Breast epithelium (tissue), 4 donors: Measurements from ENCODE around the gene SLC25A42. TPM values are rescaled to one million over a fixed set of nuclear protein-coding genes. Genes with fewer than 3 reads are reported as not detected.

Experiments used
- DNase-seq, 2 donors: peaks; one replicate each; pipeline ENCODE4 v3.0.0-alpha.2; 2019; ENCODE audit warnings: low spot score in 2 of 2
- H3K27ac ChIP-seq, 2 donors: fragments of 200-600 bp; sonication (generic) in 1 of 2; one replicate each; pipeline ENCODE4 v1.5.1; 2016 to 2019; ENCODE audit warnings: mild to moderate bottlenecking in 1 of 2
- H3K27me3 ChIP-seq, 2 donors: fragments of 200-600 bp; sonication (generic) in 1 of 2; one replicate each; pipeline versions ENCODE4 v1.5.1 to v1.6.0; 2017 to 2019; ENCODE audit warnings: control low read depth in 1 of 2, mild to moderate bottlenecking in 1 of 2
- H3K36me3 ChIP-seq: fragments of 200-600 bp; one replicate; pipeline ENCODE4 v1.5.1; 2019
- H3K4me1 ChIP-seq, 2 donors: fragments of 200-600 bp; sonication (generic); one replicate each; pipeline ENCODE4 v1.5.1; 2016 to 2019; ENCODE audit warnings: control low read depth in 1 of 2
- H3K4me3 ChIP-seq, 3 donors: fragments of 200-600 bp; sonication (generic); 1 replicate in 2 of 3; 2 replicates in 1 of 3; pipeline ENCODE4 v1.5.1; 2016 to 2019; ENCODE audit warnings: mild to moderate bottlenecking in 3 of 3, moderate library complexity in 2 of 3
- H3K9me3 ChIP-seq, 2 donors: fragments of 200-600 bp; sonication (generic) in 1 of 2; one replicate each; pipeline ENCODE4 v1.5.1; 2016 to 2019; ENCODE audit warnings: control low read depth in 1 of 2
- POLR2A ChIP-seq: fragments of 450-650 bp; IDR thresholded peaks from one replicate; pipeline ENCODE4 v1.6.1; 2016; ENCODE audit warnings: antibody characterized with exemption, mild to moderate bottlenecking, moderate library complexity
- POLR2AphosphoS5 ChIP-seq, 3 donors: sonication (generic); formaldehyde crosslinking; IDR thresholded peaks; one replicate each; pipeline ENCODE4 v1.6.1; 2017; ENCODE audit warnings: antibody characterized with exemption in 3 of 3
- intact Hi-C: fragments of 100-400 bp; cut with DNase I; formaldehyde crosslinking; loops from one replicate; pipeline ENCODE4 v1.15.1; 2023; ENCODE audit warnings: low total_unique reads
- total RNA-seq, 3 donors: library from RNA; depleted of rRNA; stranded (reverse); fragments of >200 nt; gene quantifications; one replicate each; pipeline ENCODE4 v1.1.0, GENCODE V29; 2016
- TF ChIP-seq, protein P1 (sequence below), 3 donors: fragments of 450-650 bp; IDR thresholded peaks; one replicate each; pipeline ENCODE4 v1.5.1; 2016 to 2017; ENCODE audit warnings: antibody characterized with exemption in 3 of 3, mild to moderate bottlenecking in 3 of 3, moderate library complexity in 3 of 3

The SLC25A42 gene
- total RNA-seq, 3 donors from 2014 or later, result 6.4 to 12.8 (median 9.8) TPM

DNA sequence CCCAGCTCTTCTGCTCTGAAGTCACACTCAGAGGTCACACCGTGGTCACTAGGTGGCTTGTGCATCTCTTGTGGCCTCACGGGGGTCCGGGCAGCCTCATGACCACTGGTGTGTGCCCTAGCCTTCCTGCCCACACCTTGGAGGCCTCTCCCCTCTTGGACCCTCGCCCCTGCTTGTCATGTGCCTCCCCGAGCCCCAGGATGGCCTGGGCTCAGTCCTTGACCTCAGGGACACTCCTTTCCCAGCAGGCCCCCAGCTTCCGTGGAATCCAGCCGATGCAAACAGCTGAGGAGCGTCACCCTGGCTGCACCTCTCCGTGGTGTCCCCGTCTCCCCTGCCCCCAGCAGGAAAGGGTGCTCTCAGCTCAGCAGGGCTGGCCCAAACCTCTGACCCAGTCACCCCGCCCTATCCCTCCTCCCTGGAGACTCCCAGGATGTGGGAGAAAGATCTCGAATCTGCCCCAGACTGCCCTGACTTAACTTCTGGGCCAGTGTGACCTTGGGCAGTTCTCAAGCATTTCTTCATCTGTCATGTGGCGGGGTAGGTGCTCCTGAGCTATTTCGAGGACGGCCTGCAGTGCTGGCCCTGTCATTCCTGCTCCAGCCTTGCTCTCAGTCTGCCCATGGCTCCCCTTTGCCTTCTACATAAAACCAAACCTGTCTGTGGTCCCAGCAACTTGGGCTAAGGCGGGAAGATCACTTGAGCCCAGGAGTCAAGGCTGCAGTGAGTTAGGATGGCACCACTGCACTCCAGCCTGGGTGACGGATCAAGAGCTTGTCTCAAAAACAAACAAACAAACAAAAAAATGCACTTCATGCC, 4.6 kb upstream of the SLC25A42 start:
- H3K36me3 ChIP-seq, result no peaks in the 10 kb centered on the region
- intact Hi-C loops, result no loop called here
- H3K27me3 ChIP-seq, result no peaks in the 10 kb centered on the region
- H3K4me1 ChIP-seq, result no peaks in the 10 kb centered on the region
- H3K4me3 ChIP-seq, result no peak overlapping the region
- TF ChIP-seq, protein P1, sequence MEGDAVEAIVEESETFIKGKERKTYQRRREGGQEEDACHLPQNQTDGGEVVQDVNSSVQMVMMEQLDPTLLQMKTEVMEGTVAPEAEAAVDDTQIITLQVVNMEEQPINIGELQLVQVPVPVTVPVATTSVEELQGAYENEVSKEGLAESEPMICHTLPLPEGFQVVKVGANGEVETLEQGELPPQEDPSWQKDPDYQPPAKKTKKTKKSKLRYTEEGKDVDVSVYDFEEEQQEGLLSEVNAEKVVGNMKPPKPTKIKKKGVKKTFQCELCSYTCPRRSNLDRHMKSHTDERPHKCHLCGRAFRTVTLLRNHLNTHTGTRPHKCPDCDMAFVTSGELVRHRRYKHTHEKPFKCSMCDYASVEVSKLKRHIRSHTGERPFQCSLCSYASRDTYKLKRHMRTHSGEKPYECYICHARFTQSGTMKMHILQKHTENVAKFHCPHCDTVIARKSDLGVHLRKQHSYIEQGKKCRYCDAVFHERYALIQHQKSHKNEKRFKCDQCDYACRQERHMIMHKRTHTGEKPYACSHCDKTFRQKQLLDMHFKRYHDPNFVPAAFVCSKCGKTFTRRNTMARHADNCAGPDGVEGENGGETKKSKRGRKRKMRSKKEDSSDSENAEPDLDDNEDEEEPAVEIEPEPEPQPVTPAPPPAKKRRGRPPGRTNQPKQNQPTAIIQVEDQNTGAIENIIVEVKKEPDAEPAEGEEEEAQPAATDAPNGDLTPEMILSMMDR (IDR thresholded peaks at IDR 0.05), result no peak
- TF ChIP-seq POLR2AphosphoS5 (IDR thresholded peaks at IDR 0.05), result no peak
- H3K9me3 ChIP-seq, result no peaks in the 10 kb centered on the region
- H3K27ac ChIP-seq, result no peak overlapping the region
- no peak for DNase-seq

DNA sequence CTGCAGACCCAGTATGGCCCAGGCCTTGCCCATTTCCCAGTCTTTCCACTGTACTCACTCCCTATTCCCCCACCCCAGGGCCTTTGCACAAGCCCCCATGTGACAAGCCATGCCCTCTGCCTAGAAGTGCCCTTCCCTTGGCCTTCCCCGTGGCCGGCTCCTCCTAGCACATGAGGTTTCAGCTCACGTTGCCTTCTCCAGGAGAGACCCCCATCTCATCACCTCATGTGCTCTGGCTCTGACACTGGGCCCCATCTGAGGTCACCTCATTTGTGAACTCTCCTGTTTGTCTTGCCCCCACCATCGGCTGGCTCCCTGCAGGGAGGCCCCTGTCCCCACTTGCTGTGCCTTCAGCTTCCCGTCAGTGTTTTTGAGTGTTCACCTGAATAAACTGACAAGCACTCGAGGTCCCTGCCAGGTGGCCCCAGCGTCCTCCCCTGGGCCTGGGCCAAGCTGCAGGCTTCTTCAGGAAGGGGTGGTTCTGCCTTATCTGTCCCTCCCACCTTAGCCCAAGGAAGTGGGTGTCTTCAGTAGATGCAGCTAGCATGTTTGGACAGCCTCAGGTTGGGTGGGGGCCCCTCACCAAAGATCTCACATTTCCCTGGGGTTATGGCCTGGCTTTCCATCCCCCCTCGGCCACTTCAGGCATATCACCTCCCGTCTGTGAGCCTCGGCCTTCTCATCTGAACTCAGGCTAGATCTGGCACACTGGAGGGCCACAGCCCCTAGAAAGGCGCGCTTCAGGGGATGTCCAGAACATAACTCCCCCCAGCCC, 3.8 kb upstream of the SLC25A42 start:
- H3K9me3 ChIP-seq, result no peaks in the 10 kb centered on the region
- intact Hi-C loops, result no loop called here
- no peak for DNase-seq
- no peak overlapping the region for H3K4me3 ChIP-seq
- peaks cover 0 to 2% of the 10 kb centered on the region in 2 donors for H3K4me1 ChIP-seq
- TF ChIP-seq POLR2A, result no peak
- TF ChIP-seq POLR2AphosphoS5 (IDR thresholded peaks at IDR 0.05), result no peak
- TF ChIP-seq, protein P1 (IDR thresholded peaks at IDR 0.05), result no peak
- no peaks in the 10 kb centered on the region for H3K27me3 ChIP-seq
- no peak overlapping the region for H3K27ac ChIP-seq
- no peaks in the 10 kb centered on the region for H3K36me3 ChIP-seq

DNA sequence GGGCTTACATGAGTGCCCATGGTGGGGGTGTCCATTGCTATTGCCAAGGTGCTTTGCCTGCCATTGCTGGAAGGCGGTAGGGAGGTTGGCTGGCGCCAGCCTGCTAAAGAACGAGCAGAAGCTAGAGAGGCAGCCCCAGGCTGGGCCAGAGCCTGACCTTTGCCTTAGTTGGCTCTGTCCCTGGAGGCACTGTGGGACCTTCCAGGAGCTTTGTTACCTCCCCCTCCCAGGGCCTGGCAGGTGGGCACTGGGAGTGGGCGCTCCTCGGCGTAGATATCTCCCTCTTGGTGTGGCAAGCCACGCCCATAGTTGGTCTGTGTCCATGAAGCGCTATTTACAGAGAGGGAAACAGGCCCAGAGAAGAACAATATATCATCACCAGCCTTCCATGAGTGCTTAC, 2.3 kb upstream of the SLC25A42 start:
- DNase-seq, result no peak
- Histone ChIP-seq H3K4me1 (peaks cover 0 to 9% of the 10 kb centered on the region in 2 donors), H3K9me3 (no peaks in the 10 kb centered on the region), H3K27me3 (no peaks in the 10 kb centered on the region), H3K36me3 (no peaks in the 10 kb centered on the region), H3K4me3 (no peak overlapping the region), H3K27ac (no peak overlapping the region)
- intact Hi-C loops, result no loop called here
- TF ChIP-seq POLR2A (no peak), POLR2AphosphoS5 (IDR thresholded peaks at IDR 0.05) (no peak)
- TF ChIP-seq, protein P1 (IDR thresholded peaks at IDR 0.05), result no peak

DNA sequence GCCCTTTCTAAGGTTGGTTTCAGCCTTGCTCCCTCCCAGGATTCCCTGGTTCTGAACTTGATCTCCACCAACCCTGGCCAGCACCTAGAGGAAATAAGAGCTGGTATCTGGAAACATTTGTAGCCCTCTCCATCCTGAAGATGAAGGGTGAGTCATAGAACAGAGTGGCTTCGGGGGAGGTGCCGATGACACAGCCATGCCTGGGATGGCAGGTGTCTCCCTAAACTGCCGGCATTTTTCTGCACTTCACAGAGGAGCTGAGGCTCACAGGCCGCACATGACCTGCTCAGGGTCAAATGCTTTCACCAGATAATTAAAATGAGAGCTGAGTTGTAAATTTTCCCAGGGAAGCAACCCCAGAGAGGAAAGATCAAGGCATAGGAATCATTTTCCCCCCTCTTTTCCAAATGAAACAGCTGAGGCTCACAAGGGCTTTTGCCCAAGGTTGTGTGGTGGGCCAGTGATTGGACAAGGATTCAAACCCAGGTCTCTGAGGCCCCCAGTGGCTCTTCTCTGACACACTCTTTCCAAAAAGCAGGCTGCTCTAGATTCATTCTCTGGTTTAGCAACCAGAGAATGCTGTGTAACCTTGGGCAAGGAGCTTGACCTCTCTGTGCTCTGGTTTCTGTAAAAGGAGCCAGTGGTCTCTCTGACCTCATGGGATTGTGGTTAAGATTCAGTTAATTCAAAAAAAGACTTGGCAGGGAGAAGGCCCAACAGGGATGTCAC, 1.2 kb upstream of the SLC25A42 start:
- no peak for DNase-seq
- TF ChIP-seq POLR2A (no peak), POLR2AphosphoS5 (IDR thresholded peaks at IDR 0.05) (no peak)
- TF ChIP-seq, protein P1 (IDR thresholded peaks at IDR 0.05), result no peak
- no peaks in the 10 kb centered on the region for H3K36me3 ChIP-seq
- intact Hi-C loops, result no loop called here
- H3K4me3 ChIP-seq, result peak overlapping the region; percentile 73 to 90 (median 87)
- H3K27me3 ChIP-seq, result no peaks in the 10 kb centered on the region
- peak overlapping the region; percentile 74 to 88 for H3K27ac ChIP-seq
- no peaks in the 10 kb centered on the region for H3K9me3 ChIP-seq
- H3K4me1 ChIP-seq, result peaks cover 0 to 9% of the 10 kb centered on the region in 2 donors
